Neural cell (in vitro differentiated cells): Measurements from ENCODE around the gene ZNF850. TPM values are rescaled to one million over a fixed set of nuclear protein-coding genes. Genes with fewer than 3 reads are reported as not detected.

ENCODE experiments used
- H2AFZ ChIP-seq: fragments of 200-600, 300-800 bp; sonication (generic), shearing (Covaris generic); 2 replicates; pipeline ENCODE4 v1.6.0; 2014; ENCODE audit warnings: low read depth, mild to moderate bottlenecking, antibody characterized with exemption, low read length, moderate library complexity
- H3F3A ChIP-seq: fragments of 200-600 bp; shearing (Covaris generic); 2 replicates; pipeline ENCODE4 v1.6.1; 2016; ENCODE audit warnings: mild to moderate bottlenecking, moderate library complexity, mixed read lengths, antibody characterized with exemption, low read length; ENCODE audit not compliant: insufficient read depth, poor library complexity, severe bottlenecking
- H3K27ac ChIP-seq: fragments of 200-600, 300-800 bp; sonication (generic), shearing (Covaris generic); 2 replicates; pipeline ENCODE4 v1.5.1; 2014; ENCODE audit warnings: mild to moderate bottlenecking, low read length, moderate library complexity
- H3K27me3 ChIP-seq: fragments of 300-800, 200-600 bp; sonication (generic), shearing (Covaris generic); 2 replicates; pipeline ENCODE4 v1.6.0; 2014; ENCODE audit warnings: mild to moderate bottlenecking, low read depth, low read length, moderate library complexity; ENCODE audit not compliant: insufficient read depth
- H3K36me3 ChIP-seq: fragments of 300-800, 200-600 bp; sonication (generic), shearing (Covaris generic); 2 replicates; pipeline ENCODE4 v1.5.1; 2014; ENCODE audit warnings: mild to moderate bottlenecking, antibody characterized with exemption, low read length, moderate library complexity; ENCODE audit not compliant: insufficient read depth
- H3K4me2 ChIP-seq: fragments of 300-800, 200-600 bp; sonication (generic), shearing (Covaris generic); 2 replicates; pipeline ENCODE4 v1.6.0; 2014; ENCODE audit warnings: mild to moderate bottlenecking, low read length
- H3K4me3 ChIP-seq: fragments of 300-800, 200-600 bp; sonication (generic), shearing (Covaris generic); 2 replicates; pipeline ENCODE4 v1.5.1; 2014; ENCODE audit warnings: mild to moderate bottlenecking, low read length, moderate library complexity
- H3K79me2 ChIP-seq: fragments of 200-600 bp; shearing (Covaris generic); replicated peaks from 2 replicates; pipeline ENCODE4 v1.6.0; 2014; ENCODE audit warnings: mild to moderate bottlenecking, low read length, moderate library complexity; ENCODE audit not compliant: insufficient read depth
- H3K9ac ChIP-seq: fragments of 300-800, 200-600 bp; sonication (generic), shearing (Covaris generic); 2 replicates; pipeline ENCODE4 v1.6.1; 2016; ENCODE audit warnings: mild to moderate bottlenecking, low read length, mixed read lengths
- H3K9me2 ChIP-seq: fragments of 200-600 bp; shearing (Covaris generic); 2 replicates; pipeline ENCODE4 v1.6.1; 2016; ENCODE audit warnings: mild to moderate bottlenecking, low read length, mixed read lengths; ENCODE audit not compliant: insufficient read depth
- H3K9me3 ChIP-seq: fragments of 200-600, 300-800 bp; sonication (generic), shearing (Covaris generic); 2 replicates; pipeline ENCODE4 v1.6.1; 2016; ENCODE audit warnings: mild to moderate bottlenecking, mixed run types, low read length, moderate library complexity, mixed read lengths
- H4K20me1 ChIP-seq: fragments of 200-600 bp; shearing (Covaris generic); 2 replicates; pipeline ENCODE4 v1.6.1; 2016; ENCODE audit warnings: mild to moderate bottlenecking, mixed run types; ENCODE audit not compliant: insufficient read depth
- CTCF ChIP-seq: fragments of 450-650 bp; IDR thresholded peaks from 2 replicates; pipeline ENCODE4 v1.5.1; 2014; ENCODE audit warnings: antibody characterized with exemption, mild to moderate bottlenecking, moderate library complexity; ENCODE audit not compliant: poor library complexity, severe bottlenecking
- EP300 ChIP-seq: fragments of 450-650 bp; conservative IDR thresholded peaks from 2 replicates; pipeline ENCODE4 v1.6.1; 2014; ENCODE audit warnings: antibody characterized with exemption, mild to moderate bottlenecking, moderate library complexity; ENCODE audit not compliant: poor library complexity, severe bottlenecking
- EZH2 ChIP-seq: fragments of 200-600, 300-800 bp; shearing (Covaris generic), sonication (generic); IDR thresholded peaks from 2 replicates; pipeline ENCODE4 v1.6.1; 2014; ENCODE audit warnings: antibody characterized with exemption, low read length, borderline replicate concordance, mild to moderate bottlenecking; ENCODE audit not compliant: insufficient read depth, poor library complexity, severe bottlenecking
- MXI1 ChIP-seq: fragments of 450-650 bp; conservative IDR thresholded peaks from 2 replicates; pipeline ENCODE4 v1.6.1; 2014; ENCODE audit warnings: antibody characterized with exemption, mild to moderate bottlenecking; ENCODE audit not compliant: poor library complexity, severe bottlenecking
- POLR2AphosphoS5 ChIP-seq: IDR thresholded peaks from 2 replicates; pipeline ENCODE4 v1.6.1; 2012
- RAD21 ChIP-seq: fragments of 450-650 bp; conservative IDR thresholded peaks from 2 replicates; pipeline ENCODE4 v1.6.1; 2014; ENCODE audit warnings: antibody characterized with exemption, mild to moderate bottlenecking, moderate library complexity
- SMC3 ChIP-seq: fragments of 450-650 bp; conservative IDR thresholded peaks from 2 replicates; pipeline ENCODE4 v1.6.1; 2014; ENCODE audit warnings: antibody characterized with exemption, mild to moderate bottlenecking, moderate library complexity; ENCODE audit not compliant: poor library complexity
- TAF1 ChIP-seq: IDR thresholded peaks from 2 replicates; pipeline ENCODE4 v1.6.1; 2012; ENCODE audit warnings: low read depth
- polyA plus RNA-seq: library from polyadenylated mRNA; depleted of rRNA; stranded (reverse); fragments of >200 nt; gene quantifications from 2 replicates; pipeline ENCODE4 v1.2.3, GENCODE V29; 2014
- TF ChIP-seq, protein P1 (sequence below): IDR thresholded peaks from 2 replicates; pipeline ENCODE4 v1.6.1; 2012; ENCODE audit warnings: borderline replicate concordance

ZNF850 gene
- polyA plus RNA-seq, 1 donor from 2014 or later, result 1.0 TPM

DNA sequence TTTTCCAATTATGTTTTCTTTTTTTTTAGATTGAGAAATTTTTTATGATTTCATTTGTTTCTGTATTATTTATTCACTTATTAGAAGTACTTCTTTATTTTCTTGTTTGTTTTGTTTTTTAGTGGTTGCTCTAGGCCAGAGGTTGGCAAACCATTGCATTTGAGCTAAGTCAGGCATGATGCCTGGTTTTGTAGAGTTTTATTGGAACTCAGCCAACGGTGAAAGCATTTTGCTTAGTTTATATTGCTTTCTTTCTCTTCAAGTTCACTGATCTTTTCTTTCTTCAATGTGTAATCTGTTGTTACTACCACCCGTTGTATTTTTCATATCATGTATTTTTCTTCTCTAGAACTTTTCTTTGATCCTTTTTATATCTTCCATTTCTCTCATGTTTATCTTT lies 65.5 kb downstream of the ZNF850 start:
- Histone ChIP-seq H3K27me3 (no peaks in the 10 kb centered on the region), H3K9me3 (peaks cover 33% of the 10 kb centered on the region), H3K36me3 (peaks cover 10% of the 10 kb centered on the region), H3K79me2 (peaks cover 17% of the 10 kb centered on the region), H3K4me2 (no peak overlapping the region), H3K9ac (no peak overlapping the region), H2AFZ (no peak overlapping the region), H3F3A (no peaks in the 10 kb centered on the region), H4K20me1 (no peaks in the 10 kb centered on the region), H3K27ac (no peak overlapping the region), H3K9me2 (no peaks in the 10 kb centered on the region), H3K4me3 (no peak overlapping the region)
- TF ChIP-seq POLR2AphosphoS5 (no peak), RAD21 (no peak), EZH2 (no peak), MXI1 (no peak), TAF1 (no peak), CTCF (no peak), EP300 (no peak), SMC3 (no peak)

GRCh38 chr19:36688058-36688457 lies 84.5 kb downstream of the ZNF850 start:
- Histone ChIP-seq H3K9me3 (peaks cover 8% of the 10 kb centered on the region), H3K27ac (peak overlapping the region; percentile 60), H3K27me3 (no peaks in the 10 kb centered on the region), H3K79me2 (peaks cover 29% of the 10 kb centered on the region), H2AFZ (peak overlapping the region; percentile 86), H3K9me2 (no peaks in the 10 kb centered on the region), H3K9ac (peak overlapping the region; percentile 82), H4K20me1 (no peaks in the 10 kb centered on the region), H3K4me3 (peak overlapping the region; percentile 99), H3K36me3 (peaks cover 22% of the 10 kb centered on the region), H3F3A (no peaks in the 10 kb centered on the region), H3K4me2 (peak overlapping the region; percentile 93)
- no peak for TF ChIP-seq MXI1
- TF ChIP-seq POLR2AphosphoS5, result no peak
- no peak for TF ChIP-seq RAD21
- no peak for TF ChIP-seq TAF1
- TF ChIP-seq, protein P1, sequence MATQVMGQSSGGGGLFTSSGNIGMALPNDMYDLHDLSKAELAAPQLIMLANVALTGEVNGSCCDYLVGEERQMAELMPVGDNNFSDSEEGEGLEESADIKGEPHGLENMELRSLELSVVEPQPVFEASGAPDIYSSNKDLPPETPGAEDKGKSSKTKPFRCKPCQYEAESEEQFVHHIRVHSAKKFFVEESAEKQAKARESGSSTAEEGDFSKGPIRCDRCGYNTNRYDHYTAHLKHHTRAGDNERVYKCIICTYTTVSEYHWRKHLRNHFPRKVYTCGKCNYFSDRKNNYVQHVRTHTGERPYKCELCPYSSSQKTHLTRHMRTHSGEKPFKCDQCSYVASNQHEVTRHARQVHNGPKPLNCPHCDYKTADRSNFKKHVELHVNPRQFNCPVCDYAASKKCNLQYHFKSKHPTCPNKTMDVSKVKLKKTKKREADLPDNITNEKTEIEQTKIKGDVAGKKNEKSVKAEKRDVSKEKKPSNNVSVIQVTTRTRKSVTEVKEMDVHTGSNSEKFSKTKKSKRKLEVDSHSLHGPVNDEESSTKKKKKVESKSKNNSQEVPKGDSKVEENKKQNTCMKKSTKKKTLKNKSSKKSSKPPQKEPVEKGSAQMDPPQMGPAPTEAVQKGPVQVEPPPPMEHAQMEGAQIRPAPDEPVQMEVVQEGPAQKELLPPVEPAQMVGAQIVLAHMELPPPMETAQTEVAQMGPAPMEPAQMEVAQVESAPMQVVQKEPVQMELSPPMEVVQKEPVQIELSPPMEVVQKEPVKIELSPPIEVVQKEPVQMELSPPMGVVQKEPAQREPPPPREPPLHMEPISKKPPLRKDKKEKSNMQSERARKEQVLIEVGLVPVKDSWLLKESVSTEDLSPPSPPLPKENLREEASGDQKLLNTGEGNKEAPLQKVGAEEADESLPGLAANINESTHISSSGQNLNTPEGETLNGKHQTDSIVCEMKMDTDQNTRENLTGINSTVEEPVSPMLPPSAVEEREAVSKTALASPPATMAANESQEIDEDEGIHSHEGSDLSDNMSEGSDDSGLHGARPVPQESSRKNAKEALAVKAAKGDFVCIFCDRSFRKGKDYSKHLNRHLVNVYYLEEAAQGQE, result no peak
- no peak for TF ChIP-seq CTCF
- TF ChIP-seq EP300, result no peak
- TF ChIP-seq SMC3, result no peak
